HG02678 (cell line): ENCODE data around the gene MORN5.

Source experiments
- ATAC-seq: cut with Tn5 transposase; IDR thresholded peaks from one replicate; pipeline ENCODE4 v1.9.1; 2021; ENCODE audit warnings: mild to moderate bottlenecking, moderate library complexity; ENCODE audit not compliant: unreplicated experiment

Gene MORN5

GRCh38 chr9:122213589-122214413, 54.1 kb downstream of the MORN5 start:
- peak; percentile 61 for ATAC-seq

GRCh38 chr9:122214507-122214906, 54.8 kb downstream of the MORN5 start:
- ATAC-seq = no peak

GRCh38 chr9:122215663-122216062, 56.0 kb downstream of the MORN5 start:
- ATAC-seq = no peak

GRCh38 chr9:122216138-122216797, 56.6 kb downstream of the MORN5 start:
- ATAC-seq = no peak

- ATAC-seq = no peak
These were observed 57.2 kb downstream of the MORN5 start for GRCh38 chr9:122216798-122217418.

- ATAC-seq = no peak
These were observed 57.9 kb downstream of the MORN5 start for GRCh38 chr9:122217640-122218039.

GRCh38 chr9:122218071-122218934, 58.6 kb downstream of the MORN5 start:
- ATAC-seq = no peak

- no peak for ATAC-seq
These were observed 59.5 kb downstream of the MORN5 start for GRCh38 chr9:122218935-122219855.

GRCh38 chr9:122219856-122220672, 60.4 kb downstream of the MORN5 start:
- ATAC-seq = no peak

GRCh38 chr9:122220673-122221182, 61.0 kb downstream of the MORN5 start:
- no peak for ATAC-seq

- ATAC-seq = no peak
These were observed 61.6 kb downstream of the MORN5 start for GRCh38 chr9:122221183-122221811.

GRCh38 chr9:122222791-122223190, 63.1 kb downstream of the MORN5 start:
- no peak for ATAC-seq

GRCh38 chr9:122223435-122223834, 63.7 kb downstream of the MORN5 start:
- no peak for ATAC-seq

GRCh38 chr9:122225312-122226141, 65.8 kb downstream of the MORN5 start:
- no peak for ATAC-seq

GRCh38 chr9:122226142-122226757, 66.5 kb downstream of the MORN5 start:
- no peak for ATAC-seq

GRCh38 chr9:122226758-122227574, 67.3 kb downstream of the MORN5 start:
- ATAC-seq = no peak
